Keratinocyte (primary cell): ENCODE measurements around the gene SFMBT2. TPM values are rescaled to one million over a fixed set of nuclear protein-coding genes. Genes with fewer than 3 reads are reported as not detected.

Source experiments
- DNase-seq: peaks from one replicate; pipeline ENCODE4 v3.0.0-alpha.2; 2011; ENCODE audit warnings: low read depth, missing footprints, low spot score
- FAIRE-seq: peaks from 2 replicates; lab custom pipeline; 2011; peaks lifted over from hg19 to GRCh38; lab: Jason Lieb, UNC
- H2AFZ ChIP-seq: 2 replicates; pipeline ENCODE4 v1.6.0; 2012; ENCODE audit warnings: low read length, control low read depth, inconsistent platforms; ENCODE audit not compliant: control insufficient read depth
- H3K27ac ChIP-seq: 2 replicates; pipeline ENCODE4 v1.5.1; 2011; ENCODE audit warnings: low read length; ENCODE audit not compliant: control insufficient read depth, insufficient read depth
- H3K27me3 ChIP-seq: 3 replicates; pipeline ENCODE4 v1.6.0; 2011; ENCODE audit warnings: low read length; ENCODE audit not compliant: control insufficient read depth, insufficient read depth; ENCODE audit errors: extremely low read depth
- H3K36me3 ChIP-seq, 2 experiments: 2 replicates in 1 of 2; 3 replicates in 1 of 2; pipeline ENCODE4 v1.5.1; 2011; ENCODE audit warnings: low read length in 2 of 2, mild to moderate bottlenecking in 1 of 2; ENCODE audit not compliant: control insufficient read depth in 2 of 2, insufficient read depth in 2 of 2; ENCODE audit errors: extremely low read depth in 1 of 2
- H3K4me1 ChIP-seq: 3 replicates; pipeline ENCODE4 v1.5.1; 2011; ENCODE audit warnings: low read length; ENCODE audit not compliant: control insufficient read depth, insufficient read depth; ENCODE audit errors: extremely low read depth
- H3K4me2 ChIP-seq: 3 replicates; pipeline ENCODE4 v1.6.0; 2011; ENCODE audit warnings: low read depth, low read length; ENCODE audit not compliant: control insufficient read depth, insufficient read depth; ENCODE audit errors: extremely low read depth
- H3K4me3 ChIP-seq, 3 experiments: fragments of 200-600 bp in 1 of 3; sonication (generic) in 1 of 3; 2 replicates in 2 of 3; 3 replicates in 1 of 3; pipeline ENCODE4 v1.5.1; 2011 to 2016; ENCODE audit warnings: low read length in 3 of 3, mild to moderate bottlenecking in 3 of 3, control low read depth in 2 of 3, inconsistent platforms in 1 of 3, low read depth in 1 of 3, mixed read lengths in 1 of 3, mixed run types in 1 of 3, moderate library complexity in 1 of 3; ENCODE audit not compliant: control insufficient read depth in 2 of 3, insufficient read depth in 2 of 3; ENCODE audit errors: extremely low read depth in 1 of 3
- H3K79me2 ChIP-seq: 2 replicates; pipeline ENCODE4 v1.6.0; 2012; ENCODE audit warnings: low read length; ENCODE audit not compliant: control insufficient read depth, insufficient read depth
- H3K9ac ChIP-seq: 3 replicates; pipeline ENCODE4 v1.6.0; 2011; ENCODE audit warnings: low read length; ENCODE audit not compliant: control insufficient read depth, insufficient read depth; ENCODE audit errors: extremely low read depth
- H3K9me1 ChIP-seq: 3 replicates; pipeline ENCODE4 v1.6.0; 2011; ENCODE audit warnings: low read length; ENCODE audit not compliant: control insufficient read depth, insufficient read depth; ENCODE audit errors: extremely low read depth
- H3K9me3 ChIP-seq: 2 replicates; pipeline ENCODE4 v1.5.1; 2012; ENCODE audit warnings: low read depth, low read length; ENCODE audit not compliant: control insufficient read depth
- H4K20me1 ChIP-seq: 3 replicates; pipeline ENCODE4 v1.6.0; 2011; ENCODE audit warnings: low read length; ENCODE audit not compliant: control insufficient read depth, insufficient read depth; ENCODE audit errors: extremely low read depth
- EZH2 ChIP-seq: IDR thresholded peaks from one replicate; pipeline ENCODE4 v1.6.1; 2012; ENCODE audit warnings: inconsistent platforms, mild to moderate bottlenecking, low read length, moderate library complexity
- dilution Hi-C: fragments of 300-500 bp; cut with MboI; formaldehyde crosslinking; loops from one replicate; pipeline ENCODE4 v1.7.0; 2020; ENCODE audit warnings: low sequenced_read_pairs; ENCODE audit not compliant: extremely low pct_ligation_motif_present
- polyA plus RNA-seq, 5 experiments: library from polyadenylated mRNA; depleted of rRNA in 3 of 5; stranded (reverse) in 3 of 5; stranded (forward) in 1 of 5; unstranded in 1 of 5; fragments of >200 nt; gene quantifications; 1 replicate in 1 of 5; 2 replicates in 3 of 5; 3 replicates in 1 of 5; pipeline versions ENCODE4 v1.2.1 to v1.2.3, GENCODE V29; 2011 to 2012; ENCODE audit warnings: missing spikeins in 2 of 5, low read depth in 1 of 5, low replicate concordance in 1 of 5
- TF ChIP-seq, protein P1 (sequence below), 3 experiments: IDR thresholded peaks in 1 of 3; conservative IDR thresholded peaks in 1 of 3; optimal IDR thresholded peaks in 1 of 3; 2 replicates in 2 of 3; 3 replicates in 1 of 3; pipeline versions ENCODE3 to v1.5.1; 2011; ENCODE audit warnings: low read length in 3 of 3, mild to moderate bottlenecking in 3 of 3, moderate library complexity in 2 of 3, control low read depth in 1 of 3, inconsistent platforms in 1 of 3; ENCODE audit not compliant: insufficient read depth in 2 of 3; ENCODE audit errors: extremely low read depth in 1 of 3

SFMBT2 gene
- polyA plus RNA-seq, 1 donor (not counting 4 experiments of a cell fraction or from before 2014, with no cell fraction given) = 0.71 TPM

DNA sequence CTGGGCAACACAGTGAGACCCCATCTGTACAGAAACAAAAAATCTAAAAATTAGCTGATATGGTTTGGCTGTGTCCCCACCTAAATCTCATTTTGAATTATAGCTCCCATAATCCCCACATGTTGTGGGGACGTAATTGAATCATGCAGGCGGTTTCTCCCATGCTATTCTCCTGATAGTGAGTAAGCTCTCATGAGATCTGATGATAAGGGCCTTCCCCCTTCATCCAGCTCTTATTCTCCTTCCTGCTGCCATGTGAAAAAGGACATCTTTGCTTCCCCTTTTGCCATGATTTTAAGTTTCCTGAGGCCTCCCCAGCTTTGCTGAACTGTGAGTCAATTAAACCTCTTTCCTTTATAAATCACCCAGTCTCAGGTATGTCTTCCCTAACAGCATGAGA, 136.5 kb downstream of the SFMBT2 start:
- dilution Hi-C loops = no loop called here
- Histone ChIP-seq H4K20me1 (no peaks in the 10 kb centered on the region), H3K4me2 (no peak overlapping the region), H3K36me3 (no peaks in the 10 kb centered on the region), H2AFZ (no peak overlapping the region), H3K9me3 (no peaks in the 10 kb centered on the region), H3K9ac (no peak overlapping the region), H3K27me3 (no peaks in the 10 kb centered on the region), H3K79me2 (no peaks in the 10 kb centered on the region), H3K9me1 (no peaks in the 10 kb centered on the region), H3K27ac (no peak overlapping the region), H3K4me3 (no peak overlapping the region), H3K4me1 (peaks cover 4% of the 10 kb centered on the region)
- no peak for TF ChIP-seq EZH2
- TF ChIP-seq, protein P1, sequence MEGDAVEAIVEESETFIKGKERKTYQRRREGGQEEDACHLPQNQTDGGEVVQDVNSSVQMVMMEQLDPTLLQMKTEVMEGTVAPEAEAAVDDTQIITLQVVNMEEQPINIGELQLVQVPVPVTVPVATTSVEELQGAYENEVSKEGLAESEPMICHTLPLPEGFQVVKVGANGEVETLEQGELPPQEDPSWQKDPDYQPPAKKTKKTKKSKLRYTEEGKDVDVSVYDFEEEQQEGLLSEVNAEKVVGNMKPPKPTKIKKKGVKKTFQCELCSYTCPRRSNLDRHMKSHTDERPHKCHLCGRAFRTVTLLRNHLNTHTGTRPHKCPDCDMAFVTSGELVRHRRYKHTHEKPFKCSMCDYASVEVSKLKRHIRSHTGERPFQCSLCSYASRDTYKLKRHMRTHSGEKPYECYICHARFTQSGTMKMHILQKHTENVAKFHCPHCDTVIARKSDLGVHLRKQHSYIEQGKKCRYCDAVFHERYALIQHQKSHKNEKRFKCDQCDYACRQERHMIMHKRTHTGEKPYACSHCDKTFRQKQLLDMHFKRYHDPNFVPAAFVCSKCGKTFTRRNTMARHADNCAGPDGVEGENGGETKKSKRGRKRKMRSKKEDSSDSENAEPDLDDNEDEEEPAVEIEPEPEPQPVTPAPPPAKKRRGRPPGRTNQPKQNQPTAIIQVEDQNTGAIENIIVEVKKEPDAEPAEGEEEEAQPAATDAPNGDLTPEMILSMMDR (optimal IDR thresholded peaks at IDR 0.05 in 1 of 3, IDR thresholded peaks at IDR 0.05 in 1 of 3, conservative IDR thresholded peaks at IDR 0.05 in 1 of 3; ENCODE audit: extremely low read depth in 1 of 3, insufficient read depth in 2 of 3, low read length in 3 of 3) = no peak
- DNase-seq (no peak), FAIRE-seq (no peak)

GRCh38 chr10:7272008-7272407, 138.8 kb downstream of the SFMBT2 start:
- FAIRE-seq (no peak), DNase-seq (no peak)
- dilution Hi-C loops = no loop called here
- no peaks in the 10 kb centered on the region for H3K36me3 ChIP-seq
- H4K20me1 ChIP-seq = no peaks in the 10 kb centered on the region
- no peak overlapping the region for H3K27ac ChIP-seq
- no peak overlapping the region for H2AFZ ChIP-seq
- H3K9me3 ChIP-seq = no peaks in the 10 kb centered on the region
- H3K4me2 ChIP-seq = no peak overlapping the region
- H3K9me1 ChIP-seq = no peaks in the 10 kb centered on the region
- no peak overlapping the region for H3K9ac ChIP-seq
- no peaks in the 10 kb centered on the region for H3K27me3 ChIP-seq
- H3K79me2 ChIP-seq = no peaks in the 10 kb centered on the region
- TF ChIP-seq, protein P1 (optimal IDR thresholded peaks at IDR 0.05 in 1 of 3, IDR thresholded peaks at IDR 0.05 in 1 of 3, conservative IDR thresholded peaks at IDR 0.05 in 1 of 3; ENCODE audit: extremely low read depth in 1 of 3, insufficient read depth in 2 of 3, low read length in 3 of 3) = no peak
- no peak for TF ChIP-seq EZH2
- H3K4me1 ChIP-seq = peaks cover 6% of the 10 kb centered on the region
- H3K4me3 ChIP-seq = no peak overlapping the region
